Muscle layer of duodenum (tissue), 2 donors: ENCODE measurements around the gene BAIAP2L1.

ENCODE experiments used
- H3K27ac ChIP-seq: one replicate; pipeline ENCODE4 v1.7.0; 2013; ENCODE audit warnings: mild to moderate bottlenecking, low read length
- H3K27me3 ChIP-seq: one replicate; pipeline ENCODE4 v1.7.0; 2013; ENCODE audit warnings: low read depth, mild to moderate bottlenecking, control low read depth, low read length
- H3K36me3 ChIP-seq, 2 donors: one replicate each; pipeline ENCODE4 v1.7.0; 2013; ENCODE audit warnings: low read length in 2 of 2, control low read depth in 1 of 2, mild to moderate bottlenecking in 1 of 2; ENCODE audit not compliant: insufficient read depth in 2 of 2, control insufficient read depth in 1 of 2
- H3K4me1 ChIP-seq, 2 donors: one replicate each; pipeline ENCODE4 v1.7.0; 2013; ENCODE audit warnings: low read length in 2 of 2, mild to moderate bottlenecking in 2 of 2, control low read depth in 1 of 2, moderate library complexity in 1 of 2; ENCODE audit not compliant: insufficient read depth in 2 of 2, control insufficient read depth in 1 of 2
- H3K4me3 ChIP-seq, 2 donors: one replicate each; pipeline ENCODE4 v1.7.0; 2013; ENCODE audit warnings: low read length in 2 of 2, low read depth in 1 of 2, mild to moderate bottlenecking in 1 of 2
- H3K9me3 ChIP-seq, 2 donors: one replicate each; pipeline ENCODE4 v1.7.0; 2013; ENCODE audit warnings: low read length in 2 of 2, control low read depth in 1 of 2, mild to moderate bottlenecking in 1 of 2; ENCODE audit not compliant: control insufficient read depth in 1 of 2
- donor health status: healthy.

Gene BAIAP2L1

DNA sequence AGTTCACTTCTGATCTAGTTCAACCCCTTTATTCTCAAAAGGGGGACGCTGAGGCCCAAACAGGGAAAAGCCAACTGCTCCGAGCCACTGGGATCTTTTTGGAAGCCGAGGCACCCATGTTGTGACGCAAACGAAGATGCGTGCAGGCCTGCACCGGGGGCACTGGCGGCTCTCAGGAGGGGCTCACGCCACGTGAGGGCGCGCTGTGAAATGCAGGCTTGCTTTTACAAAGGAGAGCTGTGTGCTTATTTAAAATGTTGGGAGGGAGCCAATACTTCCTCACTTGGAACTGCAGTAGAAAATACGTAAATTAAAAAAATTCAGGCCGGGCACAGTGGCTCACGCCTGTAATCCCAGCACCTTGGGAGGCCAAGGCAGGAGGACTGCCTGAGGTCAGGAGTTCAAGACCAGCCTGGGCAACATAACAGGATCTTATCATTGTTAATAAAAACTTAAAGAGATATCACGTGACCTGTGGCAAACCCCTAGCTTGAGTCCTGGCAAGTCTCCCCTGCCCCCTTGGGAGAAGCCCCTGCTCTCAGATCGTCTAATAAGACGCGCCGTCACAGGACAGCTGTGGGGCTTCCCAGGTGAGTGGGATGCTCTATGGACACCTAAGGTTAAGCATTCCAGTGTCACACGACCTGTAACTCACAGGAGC is 103.1 kb downstream of the BAIAP2L1 start:
- H3K27ac ChIP-seq: no peak overlapping the region
- peaks cover 13 to 18% of the 10 kb centered on the region in 2 donors for H3K36me3 ChIP-seq
- peaks cover 0 to 5% of the 10 kb centered on the region in 2 donors for H3K4me1 ChIP-seq
- H3K4me3 ChIP-seq: no peak overlapping the region
- no peaks in the 10 kb centered on the region for H3K27me3 ChIP-seq
- H3K9me3 ChIP-seq: no peaks in the 10 kb centered on the region

DNA sequence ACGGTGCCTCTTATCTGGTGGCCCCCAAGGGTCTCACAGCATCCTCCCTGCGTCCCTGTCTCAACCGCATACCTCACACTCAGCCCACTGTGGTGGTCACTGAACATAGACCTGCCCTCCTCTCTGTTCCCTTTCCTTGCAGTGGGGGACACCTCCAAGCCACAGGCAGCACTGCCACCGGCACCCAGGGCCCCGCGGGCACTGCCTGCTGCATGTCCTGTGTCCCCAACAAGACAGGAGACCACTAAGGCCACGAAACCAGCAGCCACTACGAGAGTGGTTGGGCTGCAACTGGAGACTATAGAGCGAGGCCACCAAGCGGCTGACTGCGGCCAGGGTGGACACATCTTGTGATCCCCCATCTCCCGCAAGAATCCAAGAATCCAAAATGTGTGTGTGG is 104.1 kb downstream of the BAIAP2L1 start:
- H3K27me3 ChIP-seq: no peaks in the 10 kb centered on the region
- H3K36me3 ChIP-seq: peaks cover 17 to 23% of the 10 kb centered on the region in 2 donors
- peaks cover 0 to 5% of the 10 kb centered on the region in 2 donors for H3K4me1 ChIP-seq
- H3K4me3 ChIP-seq: no peak overlapping the region
- no peaks in the 10 kb centered on the region for H3K9me3 ChIP-seq
- no peak overlapping the region for H3K27ac ChIP-seq

DNA sequence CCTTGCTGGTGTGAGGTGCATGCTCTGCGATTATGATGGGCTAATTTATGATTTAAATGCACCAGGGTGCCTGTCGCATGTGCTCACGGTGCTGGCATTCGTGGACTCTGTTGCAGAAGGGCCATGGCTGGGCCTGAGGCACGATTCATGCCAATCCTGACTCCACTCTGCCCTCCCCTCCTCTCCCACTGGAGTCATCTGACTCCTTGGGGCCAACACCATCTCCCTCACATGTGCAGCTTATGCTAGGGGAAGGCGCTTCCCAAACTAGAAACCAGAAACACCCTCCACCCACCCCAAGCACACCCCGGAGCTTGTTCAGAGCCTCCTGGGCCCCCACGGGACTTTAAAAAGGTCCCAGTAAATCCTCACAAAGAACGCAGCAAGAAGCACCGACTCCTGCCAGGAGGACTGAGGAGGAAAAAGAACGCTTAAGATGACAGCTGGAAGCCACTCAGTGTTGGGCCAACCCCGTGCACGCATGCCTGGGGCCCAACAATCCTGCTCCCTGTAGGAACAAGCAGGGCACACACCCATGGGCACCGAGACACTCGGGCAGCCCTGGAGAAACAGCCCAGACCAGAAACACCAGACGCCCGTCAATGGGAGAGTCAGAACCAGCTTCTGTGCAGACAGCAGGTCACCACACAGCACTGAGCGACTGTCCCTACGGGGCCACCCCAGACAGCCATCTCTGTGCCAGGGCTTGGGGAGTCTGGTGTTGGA is 105.3 kb downstream of the BAIAP2L1 start:
- Histone ChIP-seq H3K27ac (no peak overlapping the region), H3K36me3 (peaks cover 20 to 32% of the 10 kb centered on the region in 2 donors), H3K9me3 (no peaks in the 10 kb centered on the region), H3K4me1 (peaks cover 0 to 5% of the 10 kb centered on the region in 2 donors), H3K4me3 (no peak overlapping the region), H3K27me3 (no peaks in the 10 kb centered on the region)

DNA sequence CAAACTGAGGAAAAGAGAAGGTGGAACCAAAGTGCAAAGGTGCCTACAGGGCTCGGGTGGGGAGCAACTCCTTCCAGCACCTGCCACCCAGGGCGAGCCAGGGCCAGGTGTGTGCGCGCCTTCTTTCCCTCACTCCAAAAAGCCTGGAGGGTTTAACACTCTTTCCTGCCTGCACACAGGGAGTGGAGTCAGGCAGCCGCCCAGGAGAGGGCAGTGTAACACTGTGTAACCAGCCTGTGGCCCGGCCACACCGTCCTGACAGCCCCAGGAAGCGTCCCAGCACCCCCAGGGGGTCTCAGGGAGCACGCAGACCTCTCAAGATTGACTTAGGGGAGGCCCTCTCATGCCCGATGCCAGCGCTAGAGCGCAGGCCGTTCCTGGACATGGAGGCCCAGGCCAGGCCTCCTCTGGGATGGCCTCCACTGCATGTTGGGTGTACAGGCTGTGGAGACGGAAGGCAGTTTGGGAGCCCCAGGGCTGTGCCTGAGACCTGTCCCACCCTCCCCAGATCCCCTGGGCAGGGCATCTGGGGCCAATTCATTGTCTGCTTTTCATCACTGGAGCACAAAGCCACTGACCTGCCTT is 106.0 kb downstream of the BAIAP2L1 start:
- Histone ChIP-seq H3K9me3 (no peaks in the 10 kb centered on the region), H3K4me3 (no peak overlapping the region), H3K36me3 (peaks cover 20 to 31% of the 10 kb centered on the region in 2 donors), H3K27me3 (no peaks in the 10 kb centered on the region), H3K4me1 (peaks cover 0 to 5% of the 10 kb centered on the region in 2 donors), H3K27ac (no peak overlapping the region)

DNA sequence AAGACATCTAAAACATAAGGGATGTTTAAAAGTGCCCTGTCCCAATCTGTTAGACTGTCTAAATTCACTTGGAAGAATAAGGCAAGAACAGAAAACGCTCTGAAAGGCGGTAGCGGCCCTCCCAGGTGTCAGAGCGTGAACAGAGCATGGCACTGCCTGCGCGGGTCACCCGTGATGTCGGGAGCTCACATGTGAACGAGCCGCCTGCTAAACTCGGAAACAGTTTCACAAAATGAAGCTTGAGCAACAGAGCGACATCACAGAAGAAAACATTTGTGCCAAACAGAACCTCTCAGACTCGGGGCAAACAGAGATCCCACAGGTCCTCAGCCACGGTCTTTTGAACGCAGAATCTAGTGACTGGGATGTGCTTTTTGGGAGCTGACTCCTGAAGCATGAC is 106.6 kb downstream of the BAIAP2L1 start:
- Histone ChIP-seq H3K9me3 (no peaks in the 10 kb centered on the region), H3K27ac (no peak overlapping the region), H3K27me3 (no peaks in the 10 kb centered on the region), H3K4me3 (no peak overlapping the region), H3K36me3 (peaks cover 20 to 34% of the 10 kb centered on the region in 2 donors), H3K4me1 (peaks cover 0 to 10% of the 10 kb centered on the region in 2 donors)

DNA sequence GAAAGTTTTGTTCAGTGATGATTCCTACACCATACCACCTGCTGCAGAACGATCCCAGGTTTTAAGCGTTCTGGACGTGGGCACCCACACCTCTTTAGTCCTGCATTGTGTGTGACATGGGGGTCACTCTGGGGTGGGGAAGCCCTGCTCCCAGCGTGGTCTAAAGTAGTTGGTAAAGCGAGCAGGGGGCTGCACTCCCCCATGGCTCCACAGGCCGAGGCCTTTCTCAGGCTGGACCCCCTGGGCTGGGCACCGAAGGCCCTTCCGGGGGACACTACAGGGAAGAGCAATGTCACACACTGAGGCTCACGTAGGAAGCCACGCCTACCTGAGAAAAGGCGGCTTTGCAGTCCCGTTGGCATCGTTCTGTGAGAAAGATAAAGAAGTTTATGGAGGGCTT is 107.1 kb downstream of the BAIAP2L1 start:
- no peak overlapping the region for H3K27ac ChIP-seq
- H3K4me1 ChIP-seq: peaks cover 0 to 14% of the 10 kb centered on the region in 2 donors
- no peak overlapping the region for H3K4me3 ChIP-seq
- no peaks in the 10 kb centered on the region for H3K9me3 ChIP-seq
- no peaks in the 10 kb centered on the region for H3K27me3 ChIP-seq
- peaks cover 20 to 37% of the 10 kb centered on the region in 2 donors for H3K36me3 ChIP-seq

DNA sequence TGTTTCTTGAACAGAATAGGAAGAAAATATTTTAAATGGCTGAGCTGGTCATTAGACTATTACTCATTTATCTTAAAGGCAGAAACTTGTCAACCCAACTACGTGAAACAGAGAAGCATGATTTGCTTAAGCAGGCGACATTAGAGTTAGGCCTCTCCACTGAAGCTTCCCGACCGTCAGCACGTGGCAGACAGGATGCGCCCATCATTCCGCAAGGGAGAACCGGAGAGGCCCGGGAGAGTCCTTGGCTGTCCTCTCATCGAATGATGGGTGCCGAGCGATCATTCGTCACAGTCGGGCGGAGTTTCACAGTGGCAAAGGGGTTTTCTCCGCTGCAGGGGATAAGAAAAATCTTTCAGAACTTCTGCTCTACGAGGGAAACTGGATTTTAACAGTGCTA is 107.6 kb downstream of the BAIAP2L1 start:
- H3K36me3 ChIP-seq: peaks cover 20 to 38% of the 10 kb centered on the region in 2 donors
- no peaks in the 10 kb centered on the region for H3K9me3 ChIP-seq
- H3K27me3 ChIP-seq: no peaks in the 10 kb centered on the region
- no peak overlapping the region for H3K4me3 ChIP-seq
- no peak overlapping the region for H3K27ac ChIP-seq
- peaks cover 4 to 19% of the 10 kb centered on the region in 2 donors for H3K4me1 ChIP-seq

DNA sequence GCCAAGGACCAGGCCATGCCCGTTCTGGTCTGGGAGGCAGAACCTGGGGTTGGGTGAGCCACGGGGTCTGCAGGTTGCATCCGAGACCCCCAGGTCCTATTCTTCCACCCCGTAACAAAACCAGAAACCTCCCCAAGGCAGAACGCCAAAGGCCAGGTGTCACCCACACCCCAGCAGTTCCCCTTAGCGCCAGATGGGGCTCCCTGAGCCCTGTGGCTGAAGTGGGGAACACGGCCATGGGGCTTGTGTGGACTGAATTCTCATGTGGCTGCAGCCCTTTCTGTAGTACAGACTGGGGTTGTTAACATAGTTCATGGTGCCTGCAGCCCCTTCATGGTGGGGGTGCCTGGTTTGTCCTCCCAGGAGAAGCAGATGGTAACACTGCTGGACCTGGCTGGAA is 109.2 kb downstream of the BAIAP2L1 start:
- Histone ChIP-seq H3K27ac (no peak overlapping the region), H3K27me3 (no peaks in the 10 kb centered on the region), H3K4me1 (peaks cover 12 to 35% of the 10 kb centered on the region in 2 donors), H3K36me3 (peaks cover 24 to 41% of the 10 kb centered on the region in 2 donors), H3K4me3 (no peak overlapping the region), H3K9me3 (no peaks in the 10 kb centered on the region)

DNA sequence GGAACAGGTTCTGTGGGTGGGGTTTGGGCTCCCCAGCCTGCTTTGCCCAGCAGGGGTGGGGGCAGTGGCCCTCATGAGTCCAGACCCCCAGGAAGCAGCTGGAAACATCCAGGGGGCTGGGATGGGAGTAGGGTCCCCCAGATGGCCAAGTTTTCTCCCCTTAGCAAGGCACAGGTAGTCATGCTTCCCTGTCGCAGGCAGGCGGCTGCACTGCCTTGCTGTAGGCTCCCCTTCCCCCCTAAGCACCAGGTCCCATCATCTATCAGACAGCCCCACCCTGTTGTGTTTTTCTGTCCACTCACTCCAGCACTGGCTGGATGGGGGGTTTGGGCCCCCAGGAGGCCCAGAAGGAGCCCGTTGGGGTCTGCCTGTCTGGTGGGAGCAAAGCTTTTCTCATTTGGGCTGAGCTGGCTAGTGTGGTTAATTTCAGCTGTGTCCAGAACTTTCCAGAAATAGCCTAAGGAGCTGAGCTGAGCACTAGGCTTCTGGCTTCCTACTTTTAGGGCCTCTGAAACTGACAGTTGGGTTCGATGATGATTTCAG is 111.5 kb downstream of the BAIAP2L1 start:
- Histone ChIP-seq H3K4me1 (peaks cover 36 to 52% of the 10 kb centered on the region in 2 donors), H3K27me3 (no peaks in the 10 kb centered on the region), H3K36me3 (peaks cover 28 to 44% of the 10 kb centered on the region in 2 donors), H3K27ac (no peak overlapping the region), H3K9me3 (no peaks in the 10 kb centered on the region), H3K4me3 (no peak overlapping the region)

DNA sequence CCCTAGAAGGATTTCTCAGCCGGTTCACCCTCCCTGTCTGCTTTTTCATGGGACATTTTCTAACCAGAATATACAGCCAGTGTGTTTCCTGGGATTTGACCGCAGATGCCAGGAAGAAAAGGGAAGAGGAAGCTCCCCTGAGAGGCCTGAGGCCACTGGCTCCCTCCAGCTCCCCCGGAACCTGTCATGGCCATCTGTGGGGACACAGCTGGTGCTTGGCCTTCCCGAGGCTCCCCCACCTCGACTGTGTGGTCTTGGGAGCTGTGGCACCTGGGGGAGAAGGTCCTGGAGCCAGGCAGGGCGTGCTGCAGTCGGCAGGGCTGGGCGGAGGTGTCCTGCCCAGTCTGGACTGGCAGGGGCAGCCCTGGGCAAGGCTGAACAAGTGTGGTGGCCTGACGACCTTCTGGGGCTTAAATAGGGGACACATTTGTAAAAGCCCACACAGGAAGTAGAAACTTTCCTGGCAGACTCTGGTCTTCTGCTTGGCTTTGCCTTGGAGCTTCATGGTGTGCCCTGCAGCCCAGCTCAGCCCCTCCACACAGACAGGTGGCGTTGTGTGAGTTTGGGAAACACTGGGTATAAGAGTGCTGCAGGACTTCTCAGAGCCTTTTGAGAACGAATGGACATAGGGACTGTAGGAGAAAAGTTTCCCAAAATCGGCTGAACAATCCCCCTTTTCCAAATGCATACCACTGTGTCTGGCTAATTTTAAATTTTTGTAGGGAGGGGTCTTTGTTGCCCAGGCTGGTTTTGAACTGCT is 112.6 kb downstream of the BAIAP2L1 start:
- no peak overlapping the region for H3K4me3 ChIP-seq
- H3K9me3 ChIP-seq: no peaks in the 10 kb centered on the region
- H3K4me1 ChIP-seq: peaks cover 37 to 64% of the 10 kb centered on the region in 2 donors

More for the DNA sequence above, 112.6 kb downstream of the BAIAP2L1 start:
- Histone ChIP-seq H3K27me3 (no peaks in the 10 kb centered on the region), H3K36me3 (peaks cover 22 to 36% of the 10 kb centered on the region in 2 donors), H3K27ac (no peak overlapping the region)
